Measurements from ENCODE around the gene GPATCH8. TPM values are rescaled to one million over a fixed set of nuclear protein-coding genes. Genes with fewer than 3 reads are reported as not detected.

GPATCH8 gene
- total RNA-seq, 2 experiments from 2014 or later: 76.0 to 76.9 TPM

- H3K36me3 Mint-ChIP-seq (ENCODE audit: low read depth): no peaks in the 10 kb centered on the region
- H3K36me3 ChIP-seq (ENCODE audit: insufficient read depth, low read length): peaks cover 11% of the 10 kb centered on the region
- H3K4me3 Mint-ChIP-seq: peak overlapping the region; percentile 59
- DNase-seq (no peak), ATAC-seq (ENCODE audit: poor library complexity) (no peak)
- TF ChIP-seq CTCF (IDR thresholded peaks at IDR 0.05): no peak
- peaks cover 18% of the 10 kb centered on the region for H3K4me1 ChIP-seq (ENCODE audit: insufficient read depth, low read length)
- H3K27ac Mint-ChIP-seq: no peak overlapping the region
- no peaks in the 10 kb centered on the region for H3K9me3 ChIP-seq (ENCODE audit: control insufficient read depth in 1 of 2, insufficient read depth in 1 of 2, low read length in 2 of 2)
- ChIA-PET CTCF (interaction anchor here (1.3 to 2.8 kb wide), 2 partner anchors 10 to 143 kb away, joined by 3 to 10 read pairs; partner anchors contain the start of gene FAM171A2), POLR2A (interaction anchor here (0.5 to 4.6 kb wide), 6 partner anchors 8 to 985 kb away, joined by 3 to 38 read pairs (median 9); partner anchors contain the start of genes FAM171A2, GRN and UBTF)
- H3K4me1 Mint-ChIP-seq (ENCODE audit: low read depth): peaks cover 10% of the 10 kb centered on the region
- peaks cover 4% of the 10 kb centered on the region for H3K27me3 Mint-ChIP-seq
- no peak overlapping the region for H3K27ac ChIP-seq (ENCODE audit: low read depth in 1 of 2, low read length in 2 of 2)
- no peaks in the 10 kb centered on the region for H3K27me3 ChIP-seq (ENCODE audit: control insufficient read depth in 1 of 2, insufficient read depth in 2 of 2, low read length in 2 of 2)
- H3K4me3 ChIP-seq (ENCODE audit: low read length): no peak overlapping the region
- intact Hi-C loops (cut with DNase I, micrococcal nuclease): no loop called here
- no peaks in the 10 kb centered on the region for H3K9me3 Mint-ChIP-seq
Observed at GRCh38 chr17:44352828-44353671, 150.2 kb downstream of the GPATCH8 start.

- Histone ChIP-seq H3K9me3 (ENCODE audit: control insufficient read depth in 1 of 2, insufficient read depth in 1 of 2, low read length in 2 of 2) (no peaks in the 10 kb centered on the region), H3K4me3 (ENCODE audit: low read length) (no peak overlapping the region), H3K4me1 (ENCODE audit: insufficient read depth, low read length) (peaks cover 18% of the 10 kb centered on the region), H3K27me3 (ENCODE audit: control insufficient read depth in 1 of 2, insufficient read depth in 2 of 2, low read length in 2 of 2) (no peaks in the 10 kb centered on the region), H3K27ac (ENCODE audit: low read depth in 1 of 2, low read length in 2 of 2) (no peak overlapping the region), H3K36me3 (ENCODE audit: insufficient read depth, low read length) (peaks cover 11% of the 10 kb centered on the region)
- Mint-ChIP-seq H3K4me1 (ENCODE audit: low read depth) (peaks cover 10% of the 10 kb centered on the region), H3K36me3 (ENCODE audit: low read depth) (no peaks in the 10 kb centered on the region), H3K4me3 (peak overlapping the region; percentile 59), H3K27ac (no peak overlapping the region), H3K9me3 (no peaks in the 10 kb centered on the region), H3K27me3 (peaks cover 4% of the 10 kb centered on the region)
- ChIA-PET POLR2A (interaction anchor here (1.0 to 4.6 kb wide), 3 partner anchors 25 to 133 kb away, joined by 3 to 38 read pairs (median 4); partner anchors contain the start of gene UBTF), CTCF (interaction anchor here (1.1 to 1.3 kb wide), 2 partner anchors 11 to 142 kb away, joined by 3 read pairs; partner anchors contain the start of gene FAM171A2)
- ATAC-seq (ENCODE audit: poor library complexity) (no peak), DNase-seq (peak in 1 of 14 experiments; percentile 25)
- TF ChIP-seq CTCF (IDR thresholded peaks at IDR 0.05): no peak
- intact Hi-C loops (cut with DNase I, micrococcal nuclease): no loop called here
Observed at GRCh38 chr17:44351961-44352827, 151.0 kb downstream of the GPATCH8 start.

- no peak overlapping the region for H3K27ac ChIP-seq (ENCODE audit: low read depth in 1 of 2, low read length in 2 of 2)
- TF ChIP-seq CTCF (IDR thresholded peaks at IDR 0.05): no peak
- H3K4me3 Mint-ChIP-seq: no peak overlapping the region
- H3K9me3 Mint-ChIP-seq: no peaks in the 10 kb centered on the region
- ATAC-seq (ENCODE audit: poor library complexity): no peak
- no peak overlapping the region for H3K27ac Mint-ChIP-seq
- H3K36me3 ChIP-seq (ENCODE audit: insufficient read depth, low read length): peaks cover 11% of the 10 kb centered on the region
- ChIA-PET CTCF (interaction anchor here (1.1 to 1.3 kb wide), 2 partner anchors 10 to 142 kb away, joined by 3 read pairs; no protein-coding TSS in a partner anchor), POLR2A (interaction anchor here (1.7 kb wide), 1 partner anchor 24 kb away, joined by 6 read pairs; no protein-coding TSS in a partner anchor)
- peak in 1 of 14 experiments; percentile 23 for DNase-seq
- H3K9me3 ChIP-seq (ENCODE audit: control insufficient read depth in 1 of 2, insufficient read depth in 1 of 2, low read length in 2 of 2): no peaks in the 10 kb centered on the region
- peaks cover 4% of the 10 kb centered on the region for H3K27me3 Mint-ChIP-seq
- H3K4me1 ChIP-seq (ENCODE audit: insufficient read depth, low read length): peaks cover 19% of the 10 kb centered on the region
- H3K27me3 ChIP-seq (ENCODE audit: control insufficient read depth in 1 of 2, insufficient read depth in 2 of 2, low read length in 2 of 2): no peaks in the 10 kb centered on the region
- H3K4me1 Mint-ChIP-seq (ENCODE audit: low read depth): peaks cover 10% of the 10 kb centered on the region
- H3K36me3 Mint-ChIP-seq (ENCODE audit: low read depth): no peaks in the 10 kb centered on the region
- intact Hi-C loops (cut with DNase I, micrococcal nuclease): no loop called here
- H3K4me3 ChIP-seq (ENCODE audit: low read length): no peak overlapping the region
Observed at GRCh38 chr17:44351464-44351863, 151.7 kb downstream of the GPATCH8 start.
